ENCODE measurements around the gene PRMT3.
"Not testable (repeated sequence)": the region's sequence is repeated elsewhere in the genome, so short reads cannot be mapped to it uniquely, and the experiment has no call there.

The PRMT3 gene

GRCh38 chr11:20457934-20458680 is 70.6 kb downstream of the PRMT3 start:
- DNase-seq, result no peak

- DNase-seq, result no peak
Measured at GRCh38 chr11:20458905-20459632, 71.6 kb downstream of the PRMT3 start.

GRCh38 chr11:20459865-20460264 is 72.3 kb downstream of the PRMT3 start:
- DNase-seq, result no peak

- DNase-seq, result no peak
Measured at GRCh38 chr11:20464518-20464917, 77.0 kb downstream of the PRMT3 start.

GRCh38 chr11:20467487-20468185 is 80.1 kb downstream of the PRMT3 start:
- DNase-seq, result no peak

- no peak for DNase-seq
Measured at GRCh38 chr11:20470348-20470747, 82.8 kb downstream of the PRMT3 start.

GRCh38 chr11:20471929-20472328 is 84.4 kb downstream of the PRMT3 start:
- DNase-seq, result not testable (repeated sequence)

- DNase-seq, result peak in 1 of 3 donors; percentile 5
Measured at GRCh38 chr11:20474176-20474881, 86.8 kb downstream of the PRMT3 start.

- DNase-seq, result peak; percentile 31 to 39 (median 38)
Measured at GRCh38 chr11:20474882-20475517, 87.5 kb downstream of the PRMT3 start.

GRCh38 chr11:20477418-20478090 is 90.0 kb downstream of the PRMT3 start:
- no peak for DNase-seq

GRCh38 chr11:20479513-20479912 is 92.0 kb downstream of the PRMT3 start:
- DNase-seq, result no peak

GRCh38 chr11:20483931-20484330 is 96.4 kb downstream of the PRMT3 start:
- no peak for DNase-seq

GRCh38 chr11:20484416-20484815 is 96.9 kb downstream of the PRMT3 start:
- not testable (repeated sequence) for DNase-seq

- DNase-seq, result no peak
Measured at GRCh38 chr11:20488352-20488751, 100.8 kb downstream of the PRMT3 start.

GRCh38 chr11:20489948-20490347 is 102.4 kb downstream of the PRMT3 start:
- peak; percentile 8 to 24 (median 12) for DNase-seq

- no peak for DNase-seq
Measured at GRCh38 chr11:20493340-20493739, 105.8 kb downstream of the PRMT3 start.

- no peak for DNase-seq
Measured at GRCh38 chr11:20497124-20497792, 109.7 kb downstream of the PRMT3 start.

GRCh38 chr11:20501252-20501651 is 113.7 kb downstream of the PRMT3 start:
- DNase-seq, result no peak

GRCh38 chr11:20501971-20502370 is 114.5 kb downstream of the PRMT3 start:
- DNase-seq, result no peak

- no peak for DNase-seq
Measured at GRCh38 chr11:20511982-20512381, 124.5 kb downstream of the PRMT3 start.

GRCh38 chr11:20512869-20513268 is 125.4 kb downstream of the PRMT3 start:
- no peak for DNase-seq
